ENCODE results near the gene KCNQ5.

GRCh38 chr6:72820153-72820552 lies 198.3 kb downstream of the KCNQ5 start:
- TF ChIP-seq CTCF (IDR thresholded peaks at IDR 0.05 in 2 of 3, conservative IDR thresholded peaks at IDR 0.05 in 1 of 3; ENCODE audit: borderline replicate concordance in 1 of 3, insufficient read depth in 1 of 3, low read depth in 2 of 3, low read length in 2 of 3) (no peak), POLR2AphosphoS5 (IDR thresholded peaks at IDR 0.05; ENCODE audit: low read depth, low read length) (no peak), ZNF274 (IDR thresholded peaks at IDR 0.05; ENCODE audit: low read depth, low read length) (no peak), MAX (IDR thresholded peaks at IDR 0.05) (no peak), POLR2A (IDR thresholded peaks at IDR 0.05; ENCODE audit: borderline replicate concordance, extremely low read depth, insufficient read depth, insufficient read length) (no peak), SP1 (IDR thresholded peaks at IDR 0.05; ENCODE audit: low read depth) (no peak), JUND (IDR thresholded peaks at IDR 0.05) (no peak), EGR1 (IDR thresholded peaks at IDR 0.05; ENCODE audit: low read depth) (no peak), CEBPB (IDR thresholded peaks at IDR 0.05; ENCODE audit: low read depth) (no peak)

Measured in HCT116 (cell line).